DMS 273 (cell line): ENCODE results near the gene SMIM32.

Source experiments
- DNase-seq: peaks from one replicate; lab custom pipeline; 2025; ENCODE audit not compliant: unreplicated experiment; lab: John Stamatoyannopoulos, UW

SMIM32 gene

GRCh38 chr5:136190091-136190720 is 2.8 kb downstream of the SMIM32 start:
- peak; percentile 35 for DNase-seq

- DNase-seq = no peak
These were observed 4.1 kb downstream of the SMIM32 start for GRCh38 chr5:136188859-136189258.

- no peak for DNase-seq
These were observed 6.2 kb downstream of the SMIM32 start for GRCh38 chr5:136186796-136187195.

DNA sequence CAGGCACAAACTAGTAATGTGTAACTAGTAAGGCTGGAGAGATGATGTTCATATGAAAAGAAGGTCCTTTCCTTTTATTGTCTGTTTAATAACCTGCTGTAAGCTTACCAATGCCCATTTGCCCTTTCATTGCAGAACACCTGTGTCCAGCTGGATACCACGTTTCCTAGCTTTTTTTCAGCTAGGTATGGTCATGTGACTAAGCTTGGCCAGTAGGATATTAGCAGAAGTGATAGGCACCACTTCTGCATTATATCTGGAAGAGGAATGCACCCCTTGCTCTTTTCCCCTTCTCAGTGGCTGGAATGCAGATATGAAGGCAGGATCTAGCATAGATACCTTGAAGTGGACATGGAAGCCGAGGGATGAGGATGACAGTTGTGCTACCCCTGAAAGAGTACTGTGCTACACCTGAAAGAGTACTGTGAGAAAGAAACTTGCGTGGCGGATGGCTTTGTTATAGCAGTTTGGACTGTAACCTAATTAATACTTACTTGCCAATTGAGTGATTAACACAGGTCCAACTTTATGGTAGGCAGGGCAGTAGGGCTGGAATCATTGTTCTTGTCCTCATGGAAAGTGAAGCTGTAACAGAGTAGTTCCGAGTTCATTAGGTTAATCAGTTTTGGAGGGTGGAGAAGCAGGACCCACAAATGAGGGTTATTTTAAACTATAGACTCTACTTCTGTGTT is 6.8 kb downstream of the SMIM32 start:
- DNase-seq = no peak

- no peak for DNase-seq
These were observed 10.3 kb downstream of the SMIM32 start for GRCh38 chr5:136182618-136183017.

GRCh38 chr5:136174021-136174659 is 18.8 kb downstream of the SMIM32 start:
- DNase-seq = peak; percentile 67

- DNase-seq = no peak
These were observed 23.7 kb downstream of the SMIM32 start for GRCh38 chr5:136169218-136169617.

GRCh38 chr5:136166909-136167308 is 26.1 kb downstream of the SMIM32 start:
- DNase-seq = no peak

DNA sequence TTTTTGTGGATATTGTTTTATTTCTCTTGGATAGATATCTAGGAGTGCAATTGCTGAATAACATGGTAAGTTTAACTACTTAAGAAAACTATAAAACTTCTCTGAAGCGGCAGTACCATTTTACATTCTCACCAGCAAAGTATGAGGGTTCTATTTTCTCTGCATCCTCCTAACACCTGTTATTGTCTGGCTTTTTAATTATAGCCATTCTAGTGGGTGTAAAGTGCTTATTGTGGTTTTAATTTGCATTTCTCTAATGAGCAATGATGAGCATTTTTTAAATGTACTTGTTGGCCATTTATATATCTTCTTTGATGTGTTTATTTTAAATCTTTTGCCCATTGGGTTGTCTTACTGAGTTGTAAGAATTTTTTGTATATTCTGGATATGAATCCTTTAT is 28.7 kb downstream of the SMIM32 start:
- no peak for DNase-seq

- DNase-seq = no peak
These were observed 31.0 kb downstream of the SMIM32 start for GRCh38 chr5:136162008-136162407.

GRCh38 chr5:136159457-136159856 is 33.5 kb downstream of the SMIM32 start:
- no peak for DNase-seq

DNA sequence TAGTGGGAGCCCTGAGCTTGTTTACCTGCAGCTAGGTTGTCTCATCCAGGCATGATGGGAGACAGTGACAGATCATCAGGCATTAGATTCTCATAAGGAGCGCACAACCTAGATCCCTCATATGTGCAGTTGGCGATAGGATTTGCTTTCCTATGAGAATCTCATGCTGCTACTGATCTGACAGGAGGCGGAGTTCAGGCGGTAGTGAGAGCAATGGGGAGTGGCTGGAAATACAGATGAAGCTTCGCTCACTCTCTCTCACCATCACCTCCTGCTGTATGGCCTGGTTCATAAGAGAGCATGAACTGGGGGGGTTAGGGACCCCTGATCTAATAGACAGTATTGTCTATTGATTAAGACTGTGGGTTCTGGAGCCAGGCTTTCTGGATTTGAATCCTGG is 35.4 kb downstream of the SMIM32 start:
- DNase-seq = no peak

GRCh38 chr5:136155761-136156160 is 37.2 kb downstream of the SMIM32 start:
- DNase-seq = no peak

DNA sequence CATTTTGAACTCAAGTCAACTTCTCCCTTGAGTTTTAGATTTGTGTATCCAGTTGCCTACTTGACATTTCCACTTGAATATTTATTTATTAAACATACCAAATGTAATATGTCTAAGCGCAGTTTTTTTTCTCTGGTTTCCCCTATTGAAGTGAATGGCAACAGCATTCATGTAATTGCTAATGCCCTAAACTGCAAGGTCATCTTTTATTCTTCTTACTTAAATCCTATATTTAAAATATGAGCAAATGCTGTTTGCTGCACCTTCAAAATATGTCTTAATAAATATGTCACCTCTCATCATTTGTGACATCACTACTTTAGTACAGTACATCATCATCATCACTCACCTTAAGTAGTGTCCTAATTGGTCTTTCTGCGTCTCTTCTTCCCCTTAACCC is 37.9 kb downstream of the SMIM32 start:
- DNase-seq = no peak

- no peak for DNase-seq
These were observed 39.3 kb downstream of the SMIM32 start for GRCh38 chr5:136153581-136154236.

- no peak for DNase-seq
These were observed 43.1 kb downstream of the SMIM32 start for GRCh38 chr5:136149891-136150290.

DNA sequence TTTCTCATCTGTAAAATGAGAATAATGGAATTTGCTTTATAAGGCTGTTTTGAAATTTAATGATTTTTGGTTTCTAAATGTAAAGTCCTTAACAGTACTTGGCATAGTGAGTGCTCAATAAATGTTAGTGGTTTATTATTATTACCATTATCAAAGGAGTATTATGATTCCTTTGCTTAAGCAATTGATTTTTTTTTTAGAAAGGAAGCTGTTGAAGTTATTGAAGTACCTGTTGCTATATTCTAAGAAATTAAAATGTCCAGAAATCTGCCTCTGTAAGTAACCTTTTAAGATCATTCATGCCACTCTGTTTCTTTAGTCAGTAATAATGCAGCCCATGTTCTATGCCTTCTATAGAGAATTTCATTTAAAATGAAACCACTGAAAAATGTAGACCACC is 45.3 kb downstream of the SMIM32 start:
- no peak for DNase-seq

DNA sequence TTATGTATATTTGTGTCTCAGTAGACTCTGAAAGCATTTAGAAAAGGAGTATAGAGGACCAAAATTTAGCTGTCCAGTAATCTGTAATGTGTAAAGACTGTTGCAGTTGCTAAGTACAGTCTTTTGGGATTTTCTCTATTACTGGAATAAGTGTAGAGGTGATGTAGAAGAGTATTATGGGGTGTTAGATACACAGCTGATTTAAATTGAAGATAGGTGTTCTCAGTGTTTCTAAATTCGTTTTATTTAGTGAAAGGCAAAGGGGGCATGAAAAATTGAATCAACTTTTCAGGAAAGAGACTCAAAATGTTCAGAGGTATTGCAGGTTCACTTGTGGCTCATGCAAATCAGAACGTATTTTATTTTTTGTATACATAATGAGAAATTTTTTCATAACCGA is 46.8 kb downstream of the SMIM32 start:
- DNase-seq = no peak

DNA sequence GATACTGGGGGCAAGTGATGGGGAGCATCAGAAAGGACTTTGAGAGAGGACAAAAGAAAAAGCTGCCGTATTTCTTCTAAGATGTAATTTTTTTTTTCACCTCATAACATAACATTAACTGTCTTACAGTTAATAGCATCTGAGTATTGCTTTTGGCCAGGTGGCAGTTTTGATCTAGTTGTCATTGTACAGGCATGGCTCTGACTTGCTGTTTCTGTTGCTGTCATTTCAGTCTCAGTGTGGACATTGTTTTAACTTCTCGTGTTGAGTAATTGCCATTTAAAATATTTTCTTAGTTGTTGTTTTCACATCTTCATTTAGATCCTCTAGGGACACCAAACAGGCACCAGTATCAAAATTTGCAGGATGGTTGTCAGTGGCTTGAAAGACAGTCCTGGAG is 47.9 kb downstream of the SMIM32 start:
- no peak for DNase-seq

GRCh38 chr5:136143763-136144162 is 49.2 kb downstream of the SMIM32 start:
- DNase-seq = no peak

DNA sequence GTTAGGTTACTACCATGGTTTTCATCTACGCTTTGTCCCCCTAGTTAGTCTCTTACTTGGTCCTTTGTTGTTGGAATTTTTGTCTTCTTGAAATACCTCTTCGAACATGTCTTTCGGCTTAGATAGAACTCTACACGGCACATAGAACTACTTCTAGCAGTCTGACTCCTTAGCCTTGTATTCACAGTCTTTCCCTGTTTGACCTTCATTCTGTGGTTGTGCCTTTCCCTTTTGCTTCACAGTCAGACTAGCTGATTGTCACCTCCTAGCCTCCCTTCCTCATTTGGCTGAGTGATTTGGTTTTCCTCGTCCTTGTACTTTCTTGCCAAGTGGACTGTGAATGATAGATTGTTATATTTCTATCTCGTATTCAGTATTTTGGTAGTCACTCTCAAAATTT is 49.6 kb downstream of the SMIM32 start:
- DNase-seq = no peak

- no peak for DNase-seq
These were observed 51.4 kb downstream of the SMIM32 start for GRCh38 chr5:136141561-136141960.
